ENCODE results near the gene SLC25A41.

SLC25A41 gene

DNA sequence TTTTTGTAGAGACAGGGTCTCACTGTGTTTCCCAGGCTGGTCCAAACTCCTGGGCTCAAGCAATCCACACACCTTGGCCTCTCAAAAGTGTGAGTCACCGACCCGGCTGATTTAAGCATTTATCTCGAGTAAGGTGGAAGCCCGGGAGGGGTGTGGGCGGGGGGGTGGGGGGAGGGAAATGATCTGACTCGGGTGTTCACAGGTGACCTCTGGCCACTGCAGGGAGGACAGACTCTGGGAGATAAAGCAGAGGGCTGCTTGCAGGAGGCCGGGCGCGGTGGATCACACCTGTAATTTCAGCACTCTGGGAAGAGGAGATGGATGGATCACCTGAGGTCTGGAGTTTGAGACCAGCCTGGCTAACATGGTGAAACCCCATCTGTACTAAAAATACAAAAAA lies 40.1 kb upstream of the SLC25A41 start:
- no peaks in the 10 kb centered on the region for H3K9me3 ChIP-seq (ENCODE audit: insufficient read depth, low read depth, low read length)
- H3K36me3 ChIP-seq (ENCODE audit: insufficient read depth, low read depth, low read length), result no peaks in the 10 kb centered on the region
- H3K27ac ChIP-seq (ENCODE audit: low read length), result no peak overlapping the region
- H3K4me1 ChIP-seq (ENCODE audit: insufficient read depth, low read length), result no peaks in the 10 kb centered on the region; the same call in 1 of the 2 replicates
- H3K9ac ChIP-seq (ENCODE audit: low read depth, low read length), result no peak overlapping the region
- peaks cover 29% of the 10 kb centered on the region for H3K27me3 ChIP-seq (ENCODE audit: insufficient read depth, low read length)
- no peak overlapping the region for H3K4me3 ChIP-seq (ENCODE audit: low read length)

DNA sequence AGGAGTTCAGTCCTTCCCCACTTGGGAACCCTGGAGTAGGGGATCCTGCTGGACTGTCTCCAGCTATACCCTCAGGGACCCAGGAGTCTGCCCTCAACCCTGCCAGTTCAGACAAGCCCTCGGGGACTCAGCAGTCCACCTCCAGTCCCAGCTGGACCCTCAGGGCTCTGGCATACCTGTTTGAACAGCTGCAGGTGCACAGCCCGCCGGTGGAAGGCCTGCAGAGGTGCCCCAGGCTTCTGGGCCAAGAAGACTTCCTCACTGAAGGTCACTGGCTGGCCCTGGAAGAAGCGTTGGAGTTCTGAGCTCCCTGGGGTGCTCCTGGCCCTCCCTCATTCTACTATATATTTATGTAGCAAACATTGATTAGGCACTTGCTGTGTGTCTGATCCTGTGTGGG lies 39.1 kb upstream of the SLC25A41 start:
- Histone ChIP-seq H3K27me3 (ENCODE audit: insufficient read depth, low read length) (peaks cover 29% of the 10 kb centered on the region), H3K9me3 (ENCODE audit: insufficient read depth, low read depth, low read length) (no peaks in the 10 kb centered on the region), H3K27ac (ENCODE audit: low read length) (no peak overlapping the region), H3K36me3 (ENCODE audit: insufficient read depth, low read depth, low read length) (no peaks in the 10 kb centered on the region), H3K9ac (ENCODE audit: low read depth, low read length) (no peak overlapping the region), H3K4me3 (ENCODE audit: low read length) (no peak overlapping the region), H3K4me1 (ENCODE audit: insufficient read depth, low read length) (no peaks in the 10 kb centered on the region; the same call in 1 of the 2 replicates)

- no peak overlapping the region for H3K4me3 ChIP-seq (ENCODE audit: low read length)
- H3K9ac ChIP-seq (ENCODE audit: low read depth, low read length), result no peak overlapping the region
- no peaks in the 10 kb centered on the region; the same call in 1 of the 2 replicates for H3K4me1 ChIP-seq (ENCODE audit: insufficient read depth, low read length)
- H3K27me3 ChIP-seq (ENCODE audit: insufficient read depth, low read length), result peaks cover 22% of the 10 kb centered on the region
- H3K27ac ChIP-seq (ENCODE audit: low read length), result no peak overlapping the region
- no peaks in the 10 kb centered on the region for H3K36me3 ChIP-seq (ENCODE audit: insufficient read depth, low read depth, low read length)
- H3K9me3 ChIP-seq (ENCODE audit: insufficient read depth, low read depth, low read length), result no peaks in the 10 kb centered on the region
These were observed 37.5 kb upstream of the SLC25A41 start for GRCh38 chr19:6471076-6471475.

- no peak overlapping the region for H3K9ac ChIP-seq (ENCODE audit: low read depth, low read length)
- H3K4me1 ChIP-seq (ENCODE audit: insufficient read depth, low read length), result peaks cover 2% of the 10 kb centered on the region; the same call in 1 of the 2 replicates
- H3K9me3 ChIP-seq (ENCODE audit: insufficient read depth, low read depth, low read length), result no peaks in the 10 kb centered on the region
- no peak overlapping the region for H3K27ac ChIP-seq (ENCODE audit: low read length)
- H3K4me3 ChIP-seq (ENCODE audit: low read length), result no peak overlapping the region
- no peaks in the 10 kb centered on the region for H3K36me3 ChIP-seq (ENCODE audit: insufficient read depth, low read depth, low read length)
- H3K27me3 ChIP-seq (ENCODE audit: insufficient read depth, low read length), result peaks cover 19% of the 10 kb centered on the region
These were observed 36.6 kb upstream of the SLC25A41 start for GRCh38 chr19:6470173-6470572.

DNA sequence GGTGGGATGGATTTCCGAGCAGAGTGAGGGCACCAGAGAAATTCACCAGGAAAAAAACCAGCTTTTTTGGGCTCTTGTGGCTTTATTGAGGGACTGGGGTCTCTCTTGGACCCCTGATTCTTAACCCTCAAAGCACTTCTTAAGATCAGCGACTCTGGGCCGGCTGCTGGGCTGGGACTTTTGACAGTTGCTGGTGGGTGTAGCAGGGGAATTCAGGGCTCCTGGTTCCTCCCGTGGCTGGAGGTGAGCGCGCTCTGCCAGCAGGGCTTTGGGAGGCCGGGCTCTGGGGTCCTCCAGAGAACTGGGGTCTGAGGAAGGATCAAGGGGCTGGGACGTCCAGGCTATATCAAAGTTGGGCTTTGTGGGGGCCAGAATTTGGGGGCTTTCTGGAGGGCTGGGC lies 33.8 kb upstream of the SLC25A41 start:
- Histone ChIP-seq H3K4me1 (ENCODE audit: insufficient read depth, low read length) (peaks cover 6% of the 10 kb centered on the region; the same call in 1 of the 2 replicates), H3K4me3 (ENCODE audit: low read length) (no peak overlapping the region), H3K9ac (ENCODE audit: low read depth, low read length) (no peak overlapping the region), H3K27ac (ENCODE audit: low read length) (no peak overlapping the region), H3K36me3 (ENCODE audit: insufficient read depth, low read depth, low read length) (no peaks in the 10 kb centered on the region), H3K9me3 (ENCODE audit: insufficient read depth, low read depth, low read length) (no peaks in the 10 kb centered on the region), H3K27me3 (ENCODE audit: insufficient read depth, low read length) (peaks cover 28% of the 10 kb centered on the region)

GRCh38 chr19:6466526-6467248 lies 33.1 kb upstream of the SLC25A41 start:
- H3K9me3 ChIP-seq (ENCODE audit: insufficient read depth, low read depth, low read length), result no peaks in the 10 kb centered on the region

GRCh38 chr19:6465663-6466062 lies 32.1 kb upstream of the SLC25A41 start:
- Histone ChIP-seq H3K4me3 (ENCODE audit: low read length) (no peak overlapping the region), H3K9me3 (ENCODE audit: insufficient read depth, low read depth, low read length) (no peaks in the 10 kb centered on the region), H3K27me3 (ENCODE audit: insufficient read depth, low read length) (peaks cover 33% of the 10 kb centered on the region), H3K4me1 (ENCODE audit: insufficient read depth, low read length) (peaks cover 6% of the 10 kb centered on the region; the same call in 1 of the 2 replicates), H3K9ac (ENCODE audit: low read depth, low read length) (no peak overlapping the region), H3K27ac (ENCODE audit: low read length) (no peak overlapping the region), H3K36me3 (ENCODE audit: insufficient read depth, low read depth, low read length) (no peaks in the 10 kb centered on the region)

More at GRCh38 chr19:6466526-6467248, 33.1 kb upstream of the SLC25A41 start:
- Histone ChIP-seq H3K9ac (ENCODE audit: low read depth, low read length) (no peak overlapping the region), H3K4me1 (ENCODE audit: insufficient read depth, low read length) (peaks cover 6% of the 10 kb centered on the region; the same call in 1 of the 2 replicates), H3K36me3 (ENCODE audit: insufficient read depth, low read depth, low read length) (no peaks in the 10 kb centered on the region), H3K27me3 (ENCODE audit: insufficient read depth, low read length) (peaks cover 33% of the 10 kb centered on the region), H3K4me3 (ENCODE audit: low read length) (no peak overlapping the region), H3K27ac (ENCODE audit: low read length) (no peak overlapping the region)

GRCh38 chr19:6465006-6465405 lies 31.4 kb upstream of the SLC25A41 start:
- no peak overlapping the region for H3K27ac ChIP-seq (ENCODE audit: low read length)
- H3K9me3 ChIP-seq (ENCODE audit: insufficient read depth, low read depth, low read length), result no peaks in the 10 kb centered on the region
- H3K9ac ChIP-seq (ENCODE audit: low read depth, low read length), result peak overlapping the region; percentile 74; the same call in 1 of the 2 replicates
- H3K36me3 ChIP-seq (ENCODE audit: insufficient read depth, low read depth, low read length), result no peaks in the 10 kb centered on the region
- peaks cover 6% of the 10 kb centered on the region; the same call in 1 of the 2 replicates for H3K4me1 ChIP-seq (ENCODE audit: insufficient read depth, low read length)
- peak overlapping the region; percentile 79 for H3K4me3 ChIP-seq (ENCODE audit: low read length)
- H3K27me3 ChIP-seq (ENCODE audit: insufficient read depth, low read length), result peaks cover 33% of the 10 kb centered on the region

- Histone ChIP-seq H3K9ac (ENCODE audit: low read depth, low read length) (peak within 1 kb of the TSS; percentile 74; the same call in 1 of the 2 replicates), H3K4me1 (ENCODE audit: insufficient read depth, low read length) (peaks cover 6% of the 10 kb centered on the region; the same call in 1 of the 2 replicates), H3K9me3 (ENCODE audit: insufficient read depth, low read depth, low read length) (no peaks in the 10 kb centered on the region), H3K4me3 (ENCODE audit: low read length) (peak within 1 kb of the TSS; percentile 79), H3K27me3 (ENCODE audit: insufficient read depth, low read length) (peaks cover 33% of the 10 kb centered on the region), H3K36me3 (ENCODE audit: insufficient read depth, low read depth, low read length) (no peaks in the 10 kb centered on the region), H3K27ac (ENCODE audit: low read length) (no peak within 1 kb of the TSS)
These were observed 30.7 kb upstream of the SLC25A41 start, which contains the start of gene CRB3 for GRCh38 chr19:6464070-6464873. Gene CRB3 (plus strand): TSS chr19:6464271. CDS start chr19:6464702, 431 bp downstream.

- Histone ChIP-seq H3K36me3 (ENCODE audit: insufficient read depth, low read depth, low read length) (peaks cover 8% of the 10 kb centered on the region; the same call in 1 of the 2 replicates), H3K27ac (ENCODE audit: low read length) (no peak overlapping the region), H3K4me3 (ENCODE audit: low read length) (peak overlapping the region; percentile 91), H3K4me1 (ENCODE audit: insufficient read depth, low read length) (peaks cover 5% of the 10 kb centered on the region; the same call in 1 of the 2 replicates), H3K9ac (ENCODE audit: low read depth, low read length) (peak overlapping the region; percentile 66; the same call in 1 of the 2 replicates), H3K9me3 (ENCODE audit: insufficient read depth, low read depth, low read length) (no peaks in the 10 kb centered on the region), H3K27me3 (ENCODE audit: insufficient read depth, low read length) (peaks cover 29% of the 10 kb centered on the region)
These were observed 26.7 kb upstream of the SLC25A41 start for GRCh38 chr19:6460099-6460884.

Data from iPS-20b (cell line).